ENCODE results near the gene FRMD8. TPM values are rescaled to one million over a fixed set of nuclear protein-coding genes. Genes with fewer than 3 reads are reported as not detected.

Gene FRMD8
- 43.5 and 50.6 TPM in 2 replicates for total RNA-seq

GRCh38 chr11:65386307-65387140 lies at the start of gene FRMD8:
TSS of gene FRMD8 (plus strand) at chr11:65386637. CDS start at chr11:65387037, 400 bp downstream.

GRCh38 chr11:65354265-65355012 lies 32.0 kb upstream of the FRMD8 start, which contains the start of gene TIGD3:
TSS of gene TIGD3 (plus strand) at chr11:65354751. CDS start at chr11:65355809, 1,058 bp downstream.

GRCh38 chr11:65382033-65382803 lies 4.2 kb upstream of the FRMD8 start, which contains the start of gene SLC25A45:
TSS of gene SLC25A45 (minus strand) at chr11:65382646. CDS start at chr11:65381951, 695 bp downstream.

GRCh38 chr11:65422633-65423515 lies 36.4 kb downstream of the FRMD8 start, which contains the start of gene NEAT1:
TSS of gene NEAT1 (plus strand) at chr11:65422798.

Other genes with a start within 250 kb of the FRMD8 start
- gene SPDYC, start 216.4 kb upstream of the FRMD8 start, total RNA-seq = not detected in 2 replicates
- 126 and 205 TPM in 2 replicates for gene CAPN1, start 204.7 kb upstream of the FRMD8 start, total RNA-seq
- 5.5 and 7.1 TPM in 2 replicates for gene POLA2, start 124.7 kb upstream of the FRMD8 start, total RNA-seq
- gene CDC42EP2, start 71.8 kb upstream of the FRMD8 start, total RNA-seq = 26.9 and 27.3 TPM in 2 replicates
- gene DPF2, start 52.8 kb upstream of the FRMD8 start, total RNA-seq = 41.3 and 47.1 TPM in 2 replicates
- 0.37 TPM in 1 of 2 replicates, not detected in the other for gene TIGD3, start 31.9 kb upstream of the FRMD8 start, total RNA-seq
- 3.9 and 5.4 TPM in 2 replicates for gene SLC25A45, start 4.0 kb upstream of the FRMD8 start, total RNA-seq
- 105 and 106 TPM in 2 replicates for gene NEAT1, start 36.2 kb downstream of the FRMD8 start, total RNA-seq
- gene MALAT1, start 112.4 kb downstream of the FRMD8 start, total RNA-seq = 5,652 and 8,659 TPM in 2 replicates
- 101 and 106 TPM in 2 replicates for gene SCYL1, start 138.4 kb downstream of the FRMD8 start, total RNA-seq
- gene LTBP3, start 171.7 kb downstream of the FRMD8 start, total RNA-seq = 263 and 277 TPM in 2 replicates
- gene ZNRD2, start 183.8 kb downstream of the FRMD8 start, total RNA-seq = 33.3 and 40.4 TPM in 2 replicates
- 36.1 and 36.3 TPM in 2 replicates for gene FAM89B, start 185.9 kb downstream of the FRMD8 start, total RNA-seq
- gene EHBP1L1, start 189.4 kb downstream of the FRMD8 start, total RNA-seq = 23.9 and 38.8 TPM in 2 replicates
- not detected in 2 replicates for gene KCNK7, start 209.2 kb downstream of the FRMD8 start, total RNA-seq
- gene MAP3K11, start 227.6 kb downstream of the FRMD8 start, total RNA-seq = 18.3 and 18.9 TPM in 2 replicates
- 26.0 and 29.2 TPM in 2 replicates for gene PCNX3, start 229.1 kb downstream of the FRMD8 start, total RNA-seq

All from cardiac ventricle fibroblast (primary cell).